ENCODE data around the gene GTF2H4.

DNA sequence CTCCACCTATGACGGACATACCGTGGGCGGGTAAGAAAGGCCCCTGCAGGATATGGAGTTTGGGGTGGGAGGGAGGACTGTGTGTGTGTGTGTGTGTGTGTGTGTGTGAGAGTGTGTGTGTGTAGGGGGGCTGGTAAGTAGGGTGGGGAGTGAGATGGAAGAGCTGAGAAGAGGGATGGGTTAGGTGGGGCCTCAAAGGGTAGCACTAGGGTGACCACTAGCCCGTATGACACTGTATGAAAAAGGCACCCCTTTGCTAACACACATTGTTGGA, 16.6 kb upstream of the GTF2H4 start:
- TF ChIP-seq, protein P1, sequence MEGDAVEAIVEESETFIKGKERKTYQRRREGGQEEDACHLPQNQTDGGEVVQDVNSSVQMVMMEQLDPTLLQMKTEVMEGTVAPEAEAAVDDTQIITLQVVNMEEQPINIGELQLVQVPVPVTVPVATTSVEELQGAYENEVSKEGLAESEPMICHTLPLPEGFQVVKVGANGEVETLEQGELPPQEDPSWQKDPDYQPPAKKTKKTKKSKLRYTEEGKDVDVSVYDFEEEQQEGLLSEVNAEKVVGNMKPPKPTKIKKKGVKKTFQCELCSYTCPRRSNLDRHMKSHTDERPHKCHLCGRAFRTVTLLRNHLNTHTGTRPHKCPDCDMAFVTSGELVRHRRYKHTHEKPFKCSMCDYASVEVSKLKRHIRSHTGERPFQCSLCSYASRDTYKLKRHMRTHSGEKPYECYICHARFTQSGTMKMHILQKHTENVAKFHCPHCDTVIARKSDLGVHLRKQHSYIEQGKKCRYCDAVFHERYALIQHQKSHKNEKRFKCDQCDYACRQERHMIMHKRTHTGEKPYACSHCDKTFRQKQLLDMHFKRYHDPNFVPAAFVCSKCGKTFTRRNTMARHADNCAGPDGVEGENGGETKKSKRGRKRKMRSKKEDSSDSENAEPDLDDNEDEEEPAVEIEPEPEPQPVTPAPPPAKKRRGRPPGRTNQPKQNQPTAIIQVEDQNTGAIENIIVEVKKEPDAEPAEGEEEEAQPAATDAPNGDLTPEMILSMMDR (IDR thresholded peaks at IDR 0.05), result no peak
- no peak for TF ChIP-seq ZFX (IDR thresholded peaks at IDR 0.05; ENCODE audit: borderline replicate concordance)

Data from 22Rv1 (cell line).